GM12801 (cell line): ENCODE results near the gene TFE3.

Source experiments
- CTCF ChIP-seq: IDR thresholded peaks from one replicate; pipeline ENCODE4 v1.5.1; 2011; ENCODE audit warnings: control low read depth; ENCODE audit not compliant: insufficient read length; ENCODE audit errors: extremely low read depth

TFE3 gene

DNA sequence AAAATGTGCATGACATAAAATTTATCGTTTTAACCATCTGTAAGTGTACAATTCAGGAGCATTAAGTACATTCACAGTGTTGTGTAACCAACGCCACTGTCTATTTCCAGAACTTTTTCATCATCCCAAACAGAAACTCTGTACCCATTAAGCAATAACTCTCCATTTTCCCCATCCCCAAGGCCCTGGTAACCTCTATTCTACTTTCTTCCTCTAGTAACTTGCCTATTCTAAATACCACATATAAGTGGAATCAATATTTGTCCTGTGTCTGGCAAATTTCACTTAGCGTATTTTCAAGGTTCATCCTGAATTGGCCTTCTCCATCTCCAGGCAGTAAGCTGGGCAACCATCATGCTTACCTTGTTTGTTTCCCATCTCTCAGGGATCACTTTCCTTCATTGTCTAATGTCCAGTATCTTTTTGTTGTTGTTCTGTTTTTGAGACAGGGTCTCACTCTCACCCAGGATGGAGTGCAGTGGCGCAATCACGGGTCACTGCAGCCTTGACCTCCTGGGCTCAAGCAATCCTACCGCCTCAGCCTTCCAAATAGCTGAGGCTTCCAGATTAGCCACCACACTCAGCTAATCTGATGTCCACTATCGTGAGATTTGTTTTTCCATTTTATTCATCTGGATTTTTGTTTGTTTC lies 23.4 kb downstream of the TFE3 start:
- no peak for TF ChIP-seq CTCF

GRCh38 chrX:49019050-49019449 lies 24.1 kb downstream of the TFE3 start:
- no peak for TF ChIP-seq CTCF

GRCh38 chrX:49003696-49004095 lies 39.5 kb downstream of the TFE3 start:
- no peak for TF ChIP-seq CTCF

GRCh38 chrX:49002091-49002935 lies 40.8 kb downstream of the TFE3 start, which contains the start of gene GRIPAP1:
Gene GRIPAP1, minus strand, starts transcription at chrX:49002264. Its CDS starts 35 bp downstream, at chrX:49002229.
- no peak for TF ChIP-seq CTCF

DNA sequence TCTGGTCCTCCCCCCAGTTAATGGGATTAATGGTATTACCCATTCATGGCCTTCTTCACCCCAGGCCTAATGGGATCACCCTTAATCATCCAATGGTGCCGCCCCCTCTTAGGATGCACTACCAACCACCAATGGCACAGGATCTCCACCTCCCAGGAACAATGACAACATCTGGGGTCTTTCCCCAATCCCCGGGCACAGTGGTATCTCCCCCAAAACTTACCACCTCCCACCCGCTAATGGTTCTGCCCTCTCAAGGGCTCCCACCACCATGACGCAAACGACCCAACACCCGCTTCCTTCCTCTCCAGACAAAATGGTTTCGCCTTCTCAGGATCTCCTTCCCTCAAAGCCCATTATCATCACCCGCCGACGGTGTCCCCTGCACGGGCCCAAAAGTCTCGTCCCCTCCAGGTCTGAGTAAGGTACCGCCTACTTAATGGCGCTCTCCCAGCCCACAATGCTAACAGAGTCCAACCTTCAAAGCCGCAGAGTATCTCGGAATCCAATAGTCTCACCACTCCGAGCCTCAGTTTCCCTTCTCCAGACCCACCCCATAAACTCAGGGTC lies 41.6 kb downstream of the TFE3 start:
- no peak for TF ChIP-seq CTCF

- no peak for TF ChIP-seq CTCF
Measured at GRCh38 chrX:49000636-49001035, 42.5 kb downstream of the TFE3 start.

GRCh38 chrX:48999030-48999429 lies 44.1 kb downstream of the TFE3 start:
- TF ChIP-seq CTCF, result no peak
